HEK293 (cell line): ENCODE measurements around the gene JMJD4.

Experiments
- BCL11A ChIP-seq: fragments of 450-650 bp; formaldehyde crosslinking; IDR thresholded peaks from 2 replicates; pipeline ENCODE4 v1.5.1; 2016; ENCODE audit warnings: low read depth, missing biosample characterization, missing genetic modification characterization
- FEZF1 ChIP-seq: fragments of 450-650 bp; formaldehyde crosslinking; IDR thresholded peaks from 2 replicates; pipeline ENCODE4 v1.5.1; 2016; ENCODE audit warnings: missing biosample characterization, missing genetic modification characterization
- HOXC10 ChIP-seq: sonication (generic); formaldehyde crosslinking; IDR thresholded peaks from 2 replicates; pipeline ENCODE4 v1.8.1; 2023; ENCODE audit warnings: mild to moderate bottlenecking, missing genetic modification reagents
- MEIS1 ChIP-seq: sonication (generic); formaldehyde crosslinking; IDR thresholded peaks from 2 replicates; pipeline ENCODE4 v1.8.1; 2022; ENCODE audit warnings: missing genetic modification reagents, mild to moderate bottlenecking, borderline replicate concordance
- PBX3 ChIP-seq: sonication (generic); formaldehyde crosslinking; IDR thresholded peaks from 2 replicates; pipeline ENCODE4 v1.8.1; 2022; ENCODE audit warnings: mild to moderate bottlenecking, moderate library complexity, missing genetic modification reagents
- PRDM4 ChIP-seq: fragments of 450-650 bp; formaldehyde crosslinking; IDR thresholded peaks from 2 replicates; pipeline ENCODE4 v1.5.1; 2017; ENCODE audit warnings: missing biosample characterization, missing genetic modification characterization
- REPIN1 ChIP-seq: fragments of 450-650 bp; formaldehyde crosslinking; IDR thresholded peaks from 2 replicates; pipeline ENCODE4 v1.5.1; 2017; ENCODE audit warnings: missing biosample characterization, missing genetic modification characterization, low read depth
- ZBTB20 ChIP-seq: fragments of 450-650 bp; formaldehyde crosslinking; IDR thresholded peaks from 2 replicates; pipeline ENCODE4 v1.5.1; 2016; ENCODE audit warnings: missing biosample characterization, missing genetic modification characterization
- ZBTB6 ChIP-seq: fragments of 450-650 bp; formaldehyde crosslinking; IDR thresholded peaks from 2 replicates; pipeline ENCODE4 v1.5.1; 2017; ENCODE audit warnings: missing biosample characterization, missing genetic modification characterization
- ZFP3 ChIP-seq: fragments of 450-650 bp; formaldehyde crosslinking; IDR thresholded peaks from 2 replicates; pipeline ENCODE4 v1.5.1; 2016; ENCODE audit warnings: low read depth, missing biosample characterization, missing genetic modification characterization
- ZNF146 ChIP-seq: fragments of 450-650 bp; formaldehyde crosslinking; IDR thresholded peaks from 2 replicates; pipeline ENCODE4 v1.5.1; 2016; ENCODE audit warnings: missing biosample characterization, missing genetic modification characterization
- ZNF157 ChIP-seq: fragments of 450-650 bp; formaldehyde crosslinking; IDR thresholded peaks from 2 replicates; pipeline ENCODE4 v1.5.1; 2016; ENCODE audit warnings: missing biosample characterization, missing genetic modification characterization
- ZNF311 ChIP-seq: fragments of 450-650 bp; formaldehyde crosslinking; IDR thresholded peaks from 2 replicates; pipeline ENCODE4 v1.5.1; 2017; ENCODE audit warnings: missing biosample characterization, missing genetic modification characterization, borderline replicate concordance
- ZNF513 ChIP-seq: fragments of 450-650 bp; IDR thresholded peaks from 2 replicates; pipeline ENCODE4 v1.5.1; 2018; ENCODE audit warnings: missing biosample characterization, missing genetic modification characterization
- ZNF530 ChIP-seq: fragments of 450-650 bp; formaldehyde crosslinking; IDR thresholded peaks from 2 replicates; pipeline ENCODE4 v1.5.1; 2016; ENCODE audit warnings: low read depth, missing biosample characterization, missing genetic modification characterization
- ZNF548 ChIP-seq: fragments of 450-650 bp; formaldehyde crosslinking; IDR thresholded peaks from 2 replicates; pipeline ENCODE4 v1.5.1; 2016; ENCODE audit warnings: missing biosample characterization, missing genetic modification characterization
- ZNF654 ChIP-seq: fragments of 450-650 bp; formaldehyde crosslinking; IDR thresholded peaks from 2 replicates; pipeline ENCODE4 v1.5.1; 2016; ENCODE audit warnings: low read depth, missing biosample characterization, missing genetic modification characterization
- ZNF692 ChIP-seq: fragments of 450-650 bp; formaldehyde crosslinking; IDR thresholded peaks from 2 replicates; pipeline ENCODE4 v1.5.1; 2016; ENCODE audit warnings: missing biosample characterization, missing genetic modification characterization
- ZNF777 ChIP-seq: fragments of 450-650 bp; formaldehyde crosslinking; IDR thresholded peaks from 2 replicates; pipeline ENCODE4 v1.5.1; 2017; ENCODE audit warnings: missing biosample characterization, missing genetic modification characterization, borderline replicate concordance
- ZNF843 ChIP-seq: fragments of 450-650 bp; formaldehyde crosslinking; IDR thresholded peaks from 2 replicates; pipeline ENCODE4 v1.5.1; 2016; ENCODE audit warnings: missing biosample characterization, missing genetic modification characterization
- ZSCAN18 ChIP-seq: fragments of 450-650 bp; formaldehyde crosslinking; IDR thresholded peaks from 2 replicates; pipeline ENCODE4 v1.5.1; 2016; ENCODE audit warnings: missing biosample characterization, missing genetic modification characterization
- ZSCAN23 ChIP-seq: fragments of 450-650 bp; formaldehyde crosslinking; IDR thresholded peaks from 2 replicates; pipeline ENCODE4 v1.5.1; 2016; ENCODE audit warnings: missing biosample characterization, missing genetic modification characterization
- ZSCAN5A ChIP-seq: fragments of 450-650 bp; formaldehyde crosslinking; IDR thresholded peaks from 2 replicates; pipeline ENCODE4 v1.5.1; 2016; ENCODE audit warnings: missing biosample characterization, missing genetic modification characterization
- ZXDB ChIP-seq: fragments of 450-650 bp; formaldehyde crosslinking; IDR thresholded peaks from 2 replicates; pipeline ENCODE4 v1.5.1; 2016; ENCODE audit warnings: missing biosample characterization, missing genetic modification characterization

JMJD4 gene

GRCh38 chr1:227734856-227735538, at the start of gene JMJD4, which contains the start of gene SNAP47 (continued):
- peak; percentile 94 for TF ChIP-seq PBX3
- 0 out of 2 replicates have a peak, but pooled peaks have one; percentile 42 for TF ChIP-seq BCL11A (tag by site-specific recombination)
- peak; percentile 50 for TF ChIP-seq FEZF1 (tag by site-specific recombination)
- TF ChIP-seq ZNF654 (tag by site-specific recombination), result no peak
- TF ChIP-seq ZNF146, result peak; percentile 75
- peak; percentile 99 for TF ChIP-seq ZNF513
- TF ChIP-seq HOXC10 (CRISPR knock-in tag), result no peak
- TF ChIP-seq PRDM4 (tag by site-specific recombination), result no peak
- peak; percentile 79 for TF ChIP-seq ZSCAN23
- TF ChIP-seq REPIN1 (tag by site-specific recombination), result peak; percentile 98
- TF ChIP-seq ZFP3, result no peak
- TF ChIP-seq ZNF530 (tag by site-specific recombination), result no peak
- peak; percentile 100 for TF ChIP-seq ZSCAN5A
- peak; percentile 95 for TF ChIP-seq ZSCAN18 (tag by site-specific recombination)
- TF ChIP-seq ZBTB6 (tag by site-specific recombination), result no peak
- no peak for TF ChIP-seq ZNF777 (tag by site-specific recombination)
- peak; percentile 77 for TF ChIP-seq ZBTB20 (tag by site-specific recombination)
- peak; percentile 84 for TF ChIP-seq ZNF843 (tag by site-specific recombination)
- no peak for TF ChIP-seq ZNF311 (tag by site-specific recombination)
- TF ChIP-seq ZNF548 (tag by site-specific recombination), result no peak
- no peak for TF ChIP-seq ZNF157
- TF ChIP-seq ZNF692 (tag by site-specific recombination), result peak; percentile 88
- TF ChIP-seq MEIS1, result no peak
- TF ChIP-seq ZXDB, result peak; percentile 99
